ENCODE measurements around the gene NRP2.

The NRP2 gene

DNA sequence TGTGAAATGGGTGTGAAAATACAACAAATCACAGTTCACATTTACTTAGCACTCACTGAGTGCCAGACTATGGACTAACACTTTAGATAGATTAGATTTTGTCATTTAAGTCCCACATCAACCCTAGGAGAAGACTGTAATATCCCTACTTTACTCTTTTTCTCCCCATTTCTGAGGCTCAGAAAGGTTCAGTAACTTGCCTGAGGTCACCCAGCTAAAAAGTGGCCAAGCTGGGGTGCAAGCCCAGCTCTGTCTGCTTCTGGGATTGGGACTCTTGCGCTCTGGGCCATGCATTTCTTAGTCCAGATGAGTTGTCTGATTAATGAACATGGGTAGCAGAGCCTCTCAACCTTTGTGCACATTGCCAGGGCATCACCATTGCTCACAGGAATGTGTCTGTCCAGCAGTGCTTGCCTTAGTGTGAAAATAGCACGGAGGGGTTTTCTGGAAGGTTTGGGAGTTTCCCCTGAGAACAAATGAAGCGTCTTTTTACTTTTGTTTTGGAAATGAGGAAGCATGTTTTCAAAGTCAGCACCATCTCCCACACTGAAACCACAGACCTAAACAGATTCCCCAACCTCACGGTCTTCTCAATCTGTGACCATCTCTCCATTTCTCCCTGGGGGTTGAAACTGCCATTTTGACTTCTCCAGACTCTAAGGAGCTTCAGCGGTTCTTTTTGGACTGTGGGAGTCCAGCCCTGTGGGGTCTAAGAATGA is 31.9 kb downstream of the NRP2 start:
- Histone ChIP-seq H3K4me1 (ENCODE audit: insufficient read depth, low read length, poor library complexity, severe bottlenecking) (no peaks in the 10 kb centered on the region), H2AFZ (ENCODE audit: low read length) (no peak overlapping the region), H3K9me2 (replicated peaks; ENCODE audit: low read depth, low read length) (no peaks in the 10 kb centered on the region), H4K20me1 (ENCODE audit: insufficient read depth, low read length, poor library complexity, severe bottlenecking) (no peaks in the 10 kb centered on the region), H3K79me2 (ENCODE audit: insufficient read depth, low read length) (no peaks in the 10 kb centered on the region), H3K27me3 (ENCODE audit: insufficient read depth, low read length, poor library complexity, severe bottlenecking) (no peaks in the 10 kb centered on the region), H3F3A (ENCODE audit: low read depth) (no peaks in the 10 kb centered on the region), H3K9ac (ENCODE audit: low read depth, low read length, poor library complexity, severe bottlenecking) (no peak overlapping the region), H3K4me2 (ENCODE audit: low read depth, low read length, poor library complexity, severe bottlenecking) (no peak overlapping the region), H3K9me3 (ENCODE audit: insufficient read depth, low read depth, low read length) (no peaks in the 10 kb centered on the region), H3K4me3 (ENCODE audit: low read length, poor library complexity, severe bottlenecking) (no peak overlapping the region), H3K36me3 (ENCODE audit: insufficient read depth, low read length) (no peaks in the 10 kb centered on the region)
- TF ChIP-seq EZH2phosphoT487 (IDR thresholded peaks at IDR 0.05; ENCODE audit: borderline replicate concordance), result no peak
- TF ChIP-seq, protein P1, sequence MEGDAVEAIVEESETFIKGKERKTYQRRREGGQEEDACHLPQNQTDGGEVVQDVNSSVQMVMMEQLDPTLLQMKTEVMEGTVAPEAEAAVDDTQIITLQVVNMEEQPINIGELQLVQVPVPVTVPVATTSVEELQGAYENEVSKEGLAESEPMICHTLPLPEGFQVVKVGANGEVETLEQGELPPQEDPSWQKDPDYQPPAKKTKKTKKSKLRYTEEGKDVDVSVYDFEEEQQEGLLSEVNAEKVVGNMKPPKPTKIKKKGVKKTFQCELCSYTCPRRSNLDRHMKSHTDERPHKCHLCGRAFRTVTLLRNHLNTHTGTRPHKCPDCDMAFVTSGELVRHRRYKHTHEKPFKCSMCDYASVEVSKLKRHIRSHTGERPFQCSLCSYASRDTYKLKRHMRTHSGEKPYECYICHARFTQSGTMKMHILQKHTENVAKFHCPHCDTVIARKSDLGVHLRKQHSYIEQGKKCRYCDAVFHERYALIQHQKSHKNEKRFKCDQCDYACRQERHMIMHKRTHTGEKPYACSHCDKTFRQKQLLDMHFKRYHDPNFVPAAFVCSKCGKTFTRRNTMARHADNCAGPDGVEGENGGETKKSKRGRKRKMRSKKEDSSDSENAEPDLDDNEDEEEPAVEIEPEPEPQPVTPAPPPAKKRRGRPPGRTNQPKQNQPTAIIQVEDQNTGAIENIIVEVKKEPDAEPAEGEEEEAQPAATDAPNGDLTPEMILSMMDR (conservative IDR thresholded peaks at IDR 0.05; ENCODE audit: low read length), result no peak

DNA sequence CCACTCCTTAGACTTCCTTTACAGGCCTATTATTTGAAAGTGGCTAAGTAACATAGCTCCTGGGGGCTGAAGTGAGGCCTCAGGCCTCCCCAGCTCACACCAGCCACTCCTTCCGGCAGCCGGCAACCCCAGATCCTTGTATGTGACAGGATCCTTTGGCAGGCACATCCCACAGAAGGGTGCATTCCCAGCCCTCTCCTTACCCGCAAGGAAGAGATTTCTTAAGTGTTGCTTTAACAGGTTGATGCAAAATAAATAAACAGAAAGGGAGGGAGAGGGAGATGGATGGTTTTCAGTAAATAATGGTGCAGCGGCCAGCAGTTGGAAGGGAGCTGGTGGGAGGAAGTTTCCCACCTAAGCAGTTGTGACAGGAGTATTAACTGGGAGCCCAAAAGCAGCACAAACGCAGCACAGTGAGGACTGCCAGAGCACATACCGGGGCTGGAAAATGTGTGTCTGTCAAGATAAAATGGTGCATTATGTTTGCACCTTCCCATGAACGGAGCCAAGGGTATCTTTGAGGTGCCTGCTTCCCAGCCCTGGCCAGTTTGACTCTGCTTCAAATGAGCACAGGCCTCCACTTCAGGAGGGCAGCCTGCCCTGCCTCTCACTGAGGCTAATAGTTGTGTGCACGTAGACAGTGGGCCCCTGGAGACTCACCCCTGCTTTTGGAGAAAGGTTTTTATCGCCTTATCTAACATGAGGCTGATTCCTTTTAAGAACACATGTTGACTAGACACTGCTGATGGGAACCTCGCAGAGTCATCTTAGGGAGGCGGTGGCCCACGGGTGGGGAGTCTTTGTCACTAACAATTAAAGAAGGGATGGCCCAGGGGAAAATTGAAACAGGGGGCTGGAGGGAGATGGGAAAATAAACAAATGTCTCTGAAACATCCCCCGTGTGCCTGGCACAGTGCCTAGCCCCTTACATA is 32.8 kb downstream of the NRP2 start:
- no peaks in the 10 kb centered on the region for H3K27me3 ChIP-seq (ENCODE audit: insufficient read depth, low read length, poor library complexity, severe bottlenecking)
- H3K79me2 ChIP-seq (ENCODE audit: insufficient read depth, low read length), result no peaks in the 10 kb centered on the region
- H2AFZ ChIP-seq (ENCODE audit: low read length), result no peak overlapping the region
- no peaks in the 10 kb centered on the region for H3K9me3 ChIP-seq (ENCODE audit: insufficient read depth, low read depth, low read length)
- H3F3A ChIP-seq (ENCODE audit: low read depth), result no peaks in the 10 kb centered on the region
- H3K4me3 ChIP-seq (ENCODE audit: low read length, poor library complexity, severe bottlenecking), result no peak overlapping the region
- no peaks in the 10 kb centered on the region for H3K36me3 ChIP-seq (ENCODE audit: insufficient read depth, low read length)
- no peak overlapping the region for H3K9ac ChIP-seq (ENCODE audit: low read depth, low read length, poor library complexity, severe bottlenecking)
- H3K4me2 ChIP-seq (ENCODE audit: low read depth, low read length, poor library complexity, severe bottlenecking), result no peak overlapping the region
- no peaks in the 10 kb centered on the region for H4K20me1 ChIP-seq (ENCODE audit: insufficient read depth, low read length, poor library complexity, severe bottlenecking)
- H3K4me1 ChIP-seq (ENCODE audit: insufficient read depth, low read length, poor library complexity, severe bottlenecking), result no peaks in the 10 kb centered on the region
- no peak for TF ChIP-seq EZH2phosphoT487 (IDR thresholded peaks at IDR 0.05; ENCODE audit: borderline replicate concordance)
- TF ChIP-seq, protein P1 (conservative IDR thresholded peaks at IDR 0.05; ENCODE audit: low read length), result no peak
- no peaks in the 10 kb centered on the region for H3K9me2 ChIP-seq (replicated peaks; ENCODE audit: low read depth, low read length)

GRCh38 chr2:205715831-205716525 is 33.7 kb downstream of the NRP2 start:
- no peaks in the 10 kb centered on the region for H3K36me3 ChIP-seq (ENCODE audit: insufficient read depth, low read length)
- no peaks in the 10 kb centered on the region for H3K9me2 ChIP-seq (replicated peaks; ENCODE audit: low read depth, low read length)
- H4K20me1 ChIP-seq (ENCODE audit: insufficient read depth, low read length, poor library complexity, severe bottlenecking), result no peaks in the 10 kb centered on the region
- H3K4me2 ChIP-seq (ENCODE audit: low read depth, low read length, poor library complexity, severe bottlenecking), result no peak overlapping the region
- no peaks in the 10 kb centered on the region for H3K27me3 ChIP-seq (ENCODE audit: insufficient read depth, low read length, poor library complexity, severe bottlenecking)
- H3K79me2 ChIP-seq (ENCODE audit: insufficient read depth, low read length), result no peaks in the 10 kb centered on the region
- H3F3A ChIP-seq (ENCODE audit: low read depth), result no peaks in the 10 kb centered on the region
- H2AFZ ChIP-seq (ENCODE audit: low read length), result no peak overlapping the region
- H3K4me1 ChIP-seq (ENCODE audit: insufficient read depth, low read length, poor library complexity, severe bottlenecking), result no peaks in the 10 kb centered on the region
- H3K9me3 ChIP-seq (ENCODE audit: insufficient read depth, low read depth, low read length), result no peaks in the 10 kb centered on the region
- no peak overlapping the region for H3K4me3 ChIP-seq (ENCODE audit: low read length, poor library complexity, severe bottlenecking)
- TF ChIP-seq, protein P1 (conservative IDR thresholded peaks at IDR 0.05; ENCODE audit: low read length), result no peak
- TF ChIP-seq EZH2phosphoT487 (IDR thresholded peaks at IDR 0.05; ENCODE audit: borderline replicate concordance), result no peak
- no peak overlapping the region for H3K9ac ChIP-seq (ENCODE audit: low read depth, low read length, poor library complexity, severe bottlenecking)
